HG03575 (cell line): Measurements from ENCODE around the gene PTPRH.
"Not testable (repeated sequence)": the region's sequence is repeated elsewhere in the genome, so short reads cannot be mapped to it uniquely, and the experiment has no call there.

Source experiments
- ATAC-seq: cut with Tn5 transposase; IDR thresholded peaks from one replicate; pipeline ENCODE4 v1.9.1; 2021; ENCODE audit not compliant: unreplicated experiment, insufficient number of reproducible peaks, low FRiP score; ENCODE audit errors: extremely low read depth

The PTPRH gene

GRCh38 chr19:55197528-55197927, 11.8 kb downstream of the PTPRH start:
- ATAC-seq: no peak

GRCh38 chr19:55196803-55197202, 12.5 kb downstream of the PTPRH start:
- no peak for ATAC-seq

- ATAC-seq: no peak
Measured at GRCh38 chr19:55193481-55193880, 15.8 kb downstream of the PTPRH start.

- no peak for ATAC-seq
Measured at GRCh38 chr19:55189403-55189835, 19.9 kb downstream of the PTPRH start.

- no peak for ATAC-seq
Measured at GRCh38 chr19:55188625-55189024, 20.7 kb downstream of the PTPRH start.

GRCh38 chr19:55186080-55186479, 23.2 kb downstream of the PTPRH start:
- no peak for ATAC-seq

GRCh38 chr19:55181740-55182139, 27.6 kb downstream of the PTPRH start:
- no peak for ATAC-seq

GRCh38 chr19:55179606-55180484, 29.5 kb downstream of the PTPRH start, which contains the start of gene SYT5:
TSS of gene SYT5 (minus strand) at chr19:55180289. CDS start at chr19:55179041, 1,248 bp downstream.
- ATAC-seq: no peak

GRCh38 chr19:55178781-55179599, 30.3 kb downstream of the PTPRH start:
- no peak for ATAC-seq

GRCh38 chr19:55176076-55176475, 33.2 kb downstream of the PTPRH start:
- ATAC-seq: no peak

- ATAC-seq: no peak
Measured at GRCh38 chr19:55175117-55175867, 34.0 kb downstream of the PTPRH start.

- ATAC-seq: no peak
Measured at GRCh38 chr19:55174425-55175116, 34.7 kb downstream of the PTPRH start.

- ATAC-seq: no peak
Measured at GRCh38 chr19:55173714-55174409, 35.4 kb downstream of the PTPRH start.

GRCh38 chr19:55173186-55173713, 36.1 kb downstream of the PTPRH start:
- no peak for ATAC-seq

- ATAC-seq: no peak
Measured at GRCh38 chr19:55172741-55173140, 36.6 kb downstream of the PTPRH start.

GRCh38 chr19:55172318-55172717, 37.0 kb downstream of the PTPRH start:
- ATAC-seq: not testable (repeated sequence)

GRCh38 chr19:55171440-55171839, 37.9 kb downstream of the PTPRH start:
- ATAC-seq: no peak

- no peak for ATAC-seq
Measured at GRCh38 chr19:55169136-55169535, 40.2 kb downstream of the PTPRH start.
